ENCODE results near the gene TUBA4A. TPM values are rescaled to one million over a fixed set of nuclear protein-coding genes. Genes with fewer than 3 reads are reported as not detected.

TUBA4A gene
- total and polyA plus RNA-seq, 9 of the 15 experiments (the other 6 are each of a cell fraction or from before 2014, with no cell fraction given), result 25.1 to 174 (median 42.4) TPM

DNA sequence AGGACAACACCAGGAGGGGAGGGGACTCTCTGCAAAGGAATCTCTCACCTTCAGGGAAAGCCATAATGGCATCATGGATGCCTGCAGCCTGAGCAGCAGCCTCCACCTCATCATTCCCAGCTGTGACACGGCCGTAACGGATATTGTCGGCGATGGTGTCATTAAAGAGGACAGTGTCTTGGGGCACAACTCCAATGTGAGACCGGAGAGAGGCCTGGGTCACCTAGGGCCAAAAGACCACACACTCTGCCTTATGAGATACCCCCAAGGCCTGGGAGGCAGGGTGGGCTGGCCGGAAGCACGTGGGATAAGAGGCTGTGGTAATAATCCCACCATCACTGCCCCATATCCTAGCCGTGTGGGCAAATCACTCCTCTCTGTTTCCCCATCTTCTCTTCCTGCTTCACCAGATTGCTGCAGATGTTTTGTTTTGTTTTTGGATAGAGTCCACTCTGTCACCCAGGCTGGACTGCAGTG lies 42.8 kb downstream of the TUBA4A start (continued):
- TF ChIP-seq TEAD2 (tag; IDR thresholded peaks at IDR 0.05) (no peak), ID3 (CRISPR knock-in tag; IDR thresholded peaks at IDR 0.05) (no peak), ID3 (tag; IDR thresholded peaks at IDR 0.05) (no peak), ZNF146 (CRISPR knock-in tag; IDR thresholded peaks at IDR 0.05; ENCODE audit: unreplicated experiment) (no peak), CTBP1 (IDR thresholded peaks at IDR 0.05; ENCODE audit: borderline replicate concordance) (no peak), EP400 (IDR thresholded peaks at IDR 0.05) (no peak)
- TF ChIP-seq, protein P1, sequence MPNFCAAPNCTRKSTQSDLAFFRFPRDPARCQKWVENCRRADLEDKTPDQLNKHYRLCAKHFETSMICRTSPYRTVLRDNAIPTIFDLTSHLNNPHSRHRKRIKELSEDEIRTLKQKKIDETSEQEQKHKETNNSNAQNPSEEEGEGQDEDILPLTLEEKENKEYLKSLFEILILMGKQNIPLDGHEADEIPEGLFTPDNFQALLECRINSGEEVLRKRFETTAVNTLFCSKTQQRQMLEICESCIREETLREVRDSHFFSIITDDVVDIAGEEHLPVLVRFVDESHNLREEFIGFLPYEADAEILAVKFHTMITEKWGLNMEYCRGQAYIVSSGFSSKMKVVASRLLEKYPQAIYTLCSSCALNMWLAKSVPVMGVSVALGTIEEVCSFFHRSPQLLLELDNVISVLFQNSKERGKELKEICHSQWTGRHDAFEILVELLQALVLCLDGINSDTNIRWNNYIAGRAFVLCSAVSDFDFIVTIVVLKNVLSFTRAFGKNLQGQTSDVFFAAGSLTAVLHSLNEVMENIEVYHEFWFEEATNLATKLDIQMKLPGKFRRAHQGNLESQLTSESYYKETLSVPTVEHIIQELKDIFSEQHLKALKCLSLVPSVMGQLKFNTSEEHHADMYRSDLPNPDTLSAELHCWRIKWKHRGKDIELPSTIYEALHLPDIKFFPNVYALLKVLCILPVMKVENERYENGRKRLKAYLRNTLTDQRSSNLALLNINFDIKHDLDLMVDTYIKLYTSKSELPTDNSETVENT (CRISPR knock-in tag; IDR thresholded peaks at IDR 0.05), result no peak
- TF ChIP-seq, protein P2, sequence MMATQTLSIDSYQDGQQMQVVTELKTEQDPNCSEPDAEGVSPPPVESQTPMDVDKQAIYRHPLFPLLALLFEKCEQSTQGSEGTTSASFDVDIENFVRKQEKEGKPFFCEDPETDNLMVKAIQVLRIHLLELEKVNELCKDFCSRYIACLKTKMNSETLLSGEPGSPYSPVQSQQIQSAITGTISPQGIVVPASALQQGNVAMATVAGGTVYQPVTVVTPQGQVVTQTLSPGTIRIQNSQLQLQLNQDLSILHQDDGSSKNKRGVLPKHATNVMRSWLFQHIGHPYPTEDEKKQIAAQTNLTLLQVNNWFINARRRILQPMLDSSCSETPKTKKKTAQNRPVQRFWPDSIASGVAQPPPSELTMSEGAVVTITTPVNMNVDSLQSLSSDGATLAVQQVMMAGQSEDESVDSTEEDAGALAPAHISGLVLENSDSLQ (IDR thresholded peaks at IDR 0.05), result no peak
